Gastroesophageal sphincter (tissue), 4 donors: ENCODE results near the gene JSRP1. TPM values are rescaled to one million over a fixed set of nuclear protein-coding genes. Genes with fewer than 3 reads are reported as not detected.

Experiments
- ATAC-seq: fragments of 150-250 bp; one replicate; pipeline ENCODE4 v1.9.1; 2016; ENCODE audit warnings: mild to moderate bottlenecking, moderate library complexity
- H3K27ac ChIP-seq, 4 donors: fragments of 200-600 bp; sonication (generic) in 3 of 4; 1 replicate in 3 of 4; 2 replicates in 1 of 4; pipeline ENCODE4 v1.5.1; 2016 to 2019
- H3K27me3 ChIP-seq: fragments of 200-600 bp; sonication (generic); one replicate; pipeline ENCODE4 v1.5.1; 2019
- H3K36me3 ChIP-seq, 2 donors: fragments of 200-600 bp; sonication (generic); one replicate each; pipeline ENCODE4 v1.5.1; 2019; ENCODE audit warnings: control low read depth in 1 of 2
- H3K4me1 ChIP-seq, 3 donors: fragments of 200-600 bp; sonication (generic); 1 replicate in 2 of 3; 2 replicates in 1 of 3; pipeline ENCODE4 v1.5.1; 2016 to 2019; ENCODE audit warnings: control low read depth in 2 of 3
- H3K4me3 ChIP-seq, 2 donors: fragments of 200-600 bp; sonication (generic); one replicate each; pipeline ENCODE4 v1.5.1; 2019; ENCODE audit warnings: mild to moderate bottlenecking in 1 of 2, moderate library complexity in 1 of 2
- H3K9me3 ChIP-seq, 3 donors: fragments of 200-600 bp; sonication (generic); one replicate each; pipeline ENCODE4 v1.5.1; 2017 to 2019; ENCODE audit warnings: control low read depth in 2 of 3
- EP300 ChIP-seq: sonication (generic); formaldehyde crosslinking; IDR thresholded peaks from one replicate; pipeline ENCODE4 v1.6.1; 2017; ENCODE audit warnings: antibody characterized with exemption, mild to moderate bottlenecking
- POLR2A ChIP-seq, 2 donors: fragments of 450-650 bp; IDR thresholded peaks; one replicate each; pipeline ENCODE4 v1.6.1; 2017; ENCODE audit warnings: antibody characterized with exemption in 2 of 2, mild to moderate bottlenecking in 2 of 2, moderate library complexity in 1 of 2
- POLR2AphosphoS5 ChIP-seq: sonication (generic); formaldehyde crosslinking; IDR thresholded peaks from one replicate; pipeline ENCODE4 v1.6.1; 2017; ENCODE audit warnings: antibody characterized with exemption
- WGBS, 2 donors: methylation state at CpG; one replicate each; pipeline ENCODE4 v1.1.5; 2018; ENCODE audit warnings: low coverage in 1 of 2; 5-methylcytosine and 5-hydroxymethylcytosine counted together
- total RNA-seq, 4 donors: library from RNA; depleted of rRNA; stranded (reverse); fragments of >200 nt; gene quantifications; one replicate each; pipeline ENCODE4 v1.1.0, GENCODE V29; 2016
- TF ChIP-seq, protein P1 (sequence below), 4 experiments: fragments of 200-600 bp in 2 of 4; fragments of 450-650 bp in 2 of 4; sonication (generic) in 1 of 4; IDR thresholded peaks; one replicate each; pipeline ENCODE4 v1.5.1; 2017 to 2019; ENCODE audit warnings: antibody characterized with exemption in 4 of 4, mild to moderate bottlenecking in 2 of 4, moderate library complexity in 2 of 4

JSRP1 gene
- total RNA-seq, 4 donors from 2014 or later = 0.37 TPM; not detected in 3

DNA sequence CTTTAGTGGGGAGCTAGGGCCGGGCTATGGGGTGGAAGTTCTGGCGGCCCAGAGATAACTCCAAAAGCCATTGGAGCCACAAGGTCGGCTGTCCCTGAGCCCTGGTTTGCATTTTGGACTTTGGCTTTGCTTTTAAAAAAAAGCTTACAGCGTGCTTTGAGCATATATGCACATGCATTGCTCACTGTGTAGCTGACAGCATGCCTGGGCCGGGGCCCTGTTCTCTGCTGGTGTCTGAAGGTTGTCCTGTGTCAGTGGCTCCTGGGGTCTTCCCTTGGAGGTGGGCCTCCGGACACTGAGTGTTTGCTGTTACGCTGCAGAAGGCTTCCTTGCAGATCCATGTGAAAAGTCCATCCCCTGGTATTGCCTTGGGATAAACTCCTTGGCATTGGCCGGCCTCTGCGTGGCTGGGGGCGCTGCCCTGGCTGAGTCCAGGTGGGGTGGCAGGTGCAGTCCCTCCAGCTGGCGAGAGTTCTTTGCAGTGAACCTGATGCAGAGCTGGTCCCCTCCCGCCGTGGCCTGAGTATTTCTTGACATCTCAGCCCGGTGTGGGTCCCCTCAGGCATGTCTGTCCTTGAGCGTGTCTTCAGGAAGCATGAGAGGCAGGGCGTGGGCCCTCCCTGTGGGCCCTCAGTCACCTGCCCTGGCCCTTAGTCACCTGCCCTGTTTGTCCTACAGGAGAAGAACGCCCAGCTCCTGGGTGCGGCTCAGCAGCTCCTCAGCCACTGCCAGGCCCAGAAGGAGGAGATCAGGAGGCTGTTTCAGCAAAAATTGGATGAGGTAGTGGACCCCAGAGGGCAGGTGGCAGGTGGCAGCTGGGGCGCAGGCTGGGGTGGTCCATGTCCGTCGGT is 43.1 kb downstream of the JSRP1 start:
- peaks cover 0 to 100% of the 10 kb centered on the region in 2 donors for H3K36me3 ChIP-seq
- H3K27me3 ChIP-seq = no peaks in the 10 kb centered on the region
- WGBS, 2 donors = 100% methylated on average over 1 of the region's 21 CpGs
- TF ChIP-seq, protein P1, sequence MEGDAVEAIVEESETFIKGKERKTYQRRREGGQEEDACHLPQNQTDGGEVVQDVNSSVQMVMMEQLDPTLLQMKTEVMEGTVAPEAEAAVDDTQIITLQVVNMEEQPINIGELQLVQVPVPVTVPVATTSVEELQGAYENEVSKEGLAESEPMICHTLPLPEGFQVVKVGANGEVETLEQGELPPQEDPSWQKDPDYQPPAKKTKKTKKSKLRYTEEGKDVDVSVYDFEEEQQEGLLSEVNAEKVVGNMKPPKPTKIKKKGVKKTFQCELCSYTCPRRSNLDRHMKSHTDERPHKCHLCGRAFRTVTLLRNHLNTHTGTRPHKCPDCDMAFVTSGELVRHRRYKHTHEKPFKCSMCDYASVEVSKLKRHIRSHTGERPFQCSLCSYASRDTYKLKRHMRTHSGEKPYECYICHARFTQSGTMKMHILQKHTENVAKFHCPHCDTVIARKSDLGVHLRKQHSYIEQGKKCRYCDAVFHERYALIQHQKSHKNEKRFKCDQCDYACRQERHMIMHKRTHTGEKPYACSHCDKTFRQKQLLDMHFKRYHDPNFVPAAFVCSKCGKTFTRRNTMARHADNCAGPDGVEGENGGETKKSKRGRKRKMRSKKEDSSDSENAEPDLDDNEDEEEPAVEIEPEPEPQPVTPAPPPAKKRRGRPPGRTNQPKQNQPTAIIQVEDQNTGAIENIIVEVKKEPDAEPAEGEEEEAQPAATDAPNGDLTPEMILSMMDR (IDR thresholded peaks at IDR 0.05) = no peak
- TF ChIP-seq EP300 (no peak), POLR2A (IDR thresholded peaks at IDR 0.05) (no peak), POLR2AphosphoS5 (no peak)
- peaks cover 0 to 11% (median 5%) of the 10 kb centered on the region in 3 donors for H3K4me1 ChIP-seq
- no peaks in the 10 kb centered on the region for H3K9me3 ChIP-seq
- no peak for ATAC-seq
- H3K4me3 ChIP-seq = no peak overlapping the region
- H3K27ac ChIP-seq = no peak overlapping the region

DNA sequence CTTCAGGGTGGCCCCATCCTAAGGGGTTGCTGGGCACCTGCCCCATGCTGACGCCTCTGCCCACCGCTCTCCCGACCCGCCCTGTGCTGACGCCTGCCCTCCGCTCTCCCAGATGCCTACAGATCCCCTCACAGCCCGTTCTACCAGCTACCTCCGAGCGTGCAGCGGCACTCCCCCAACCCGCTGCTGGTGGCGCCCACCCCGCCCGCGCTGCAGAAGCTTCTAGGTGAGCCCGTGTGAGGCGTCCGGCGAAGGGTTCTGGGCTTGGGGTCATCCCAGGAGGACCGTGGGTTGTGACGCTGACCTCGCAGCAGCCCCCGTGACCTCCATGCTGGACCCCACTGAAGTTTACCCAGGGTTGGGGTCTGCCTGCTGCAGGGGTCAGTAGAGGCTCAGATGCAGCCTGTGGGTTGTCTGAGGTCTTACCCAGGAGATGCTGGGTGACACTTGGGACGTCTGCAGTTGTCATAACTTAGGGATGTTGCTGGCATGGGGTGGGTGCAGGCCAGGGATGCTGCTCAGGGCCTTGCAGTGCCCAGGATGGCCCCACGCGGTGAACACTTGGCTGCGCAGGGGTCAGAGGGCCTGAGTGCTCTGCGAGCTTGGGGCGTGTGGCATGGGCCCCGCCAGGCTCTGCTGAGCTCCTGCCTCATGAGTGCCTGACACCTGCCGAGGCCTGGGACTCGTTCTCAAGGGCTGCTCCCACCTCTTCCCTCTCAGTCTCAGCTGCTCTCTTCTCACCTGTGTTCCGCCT is 45.1 kb downstream of the JSRP1 start:
- H3K36me3 ChIP-seq = peaks cover 0 to 100% of the 10 kb centered on the region in 2 donors
- 86% methylated on average over 11 of the region's 33 CpGs; no CpG with 5 or more reads in 1 of the 2 donors for WGBS, 2 donors
- H3K27ac ChIP-seq = no peak overlapping the region

GRCh38 chr19:2210206-2210605 is 46.0 kb downstream of the JSRP1 start:
- peaks cover 0 to 100% of the 10 kb centered on the region in 2 donors for H3K36me3 ChIP-seq
- no CpG with 5 or more reads among the region's 21 CpGs for WGBS, 2 donors
- no peak for TF ChIP-seq EP300
- no peak for TF ChIP-seq POLR2AphosphoS5
- TF ChIP-seq POLR2A (IDR thresholded peaks at IDR 0.05) = no peak
- TF ChIP-seq, protein P1 (IDR thresholded peaks at IDR 0.05) = no peak
- no peaks in the 10 kb centered on the region for H3K27me3 ChIP-seq
- no peaks in the 10 kb centered on the region for H3K9me3 ChIP-seq
- H3K27ac ChIP-seq = no peak overlapping the region
- ATAC-seq = no peak
- peaks cover 0 to 15% (median 9%) of the 10 kb centered on the region in 3 donors for H3K4me1 ChIP-seq
- no peak overlapping the region for H3K4me3 ChIP-seq

More for the DNA sequence above, 45.1 kb downstream of the JSRP1 start:
- Histone ChIP-seq H3K27me3 (no peaks in the 10 kb centered on the region), H3K9me3 (no peaks in the 10 kb centered on the region), H3K4me1 (peaks cover 0 to 15% (median 9%) of the 10 kb centered on the region in 3 donors), H3K4me3 (no peak overlapping the region)
- ATAC-seq = no peak
- no peak for TF ChIP-seq POLR2AphosphoS5
- no peak for TF ChIP-seq EP300
- no peak for TF ChIP-seq POLR2A (IDR thresholded peaks at IDR 0.05)
- TF ChIP-seq, protein P1 (IDR thresholded peaks at IDR 0.05) = no peak

- no peaks in the 10 kb centered on the region for H3K27me3 ChIP-seq
- peaks cover 0 to 15% (median 9%) of the 10 kb centered on the region in 3 donors for H3K4me1 ChIP-seq
- peaks cover 0 to 100% of the 10 kb centered on the region in 2 donors for H3K36me3 ChIP-seq
- H3K9me3 ChIP-seq = no peaks in the 10 kb centered on the region
- TF ChIP-seq POLR2AphosphoS5 (no peak), EP300 (no peak), POLR2A (IDR thresholded peaks at IDR 0.05) (no peak)
- TF ChIP-seq, protein P1 (IDR thresholded peaks at IDR 0.05) = no peak
- no peak for ATAC-seq
- 96% methylated on average over 9 of the region's 17 CpGs; no CpG with 5 or more reads in 1 of the 2 donors for WGBS, 2 donors
- no peak overlapping the region for H3K4me3 ChIP-seq
- no peak overlapping the region for H3K27ac ChIP-seq
Observed at GRCh38 chr19:2209408-2209807, 46.8 kb downstream of the JSRP1 start.
